ENCODE data around the gene TFF1.

Gene TFF1

DNA sequence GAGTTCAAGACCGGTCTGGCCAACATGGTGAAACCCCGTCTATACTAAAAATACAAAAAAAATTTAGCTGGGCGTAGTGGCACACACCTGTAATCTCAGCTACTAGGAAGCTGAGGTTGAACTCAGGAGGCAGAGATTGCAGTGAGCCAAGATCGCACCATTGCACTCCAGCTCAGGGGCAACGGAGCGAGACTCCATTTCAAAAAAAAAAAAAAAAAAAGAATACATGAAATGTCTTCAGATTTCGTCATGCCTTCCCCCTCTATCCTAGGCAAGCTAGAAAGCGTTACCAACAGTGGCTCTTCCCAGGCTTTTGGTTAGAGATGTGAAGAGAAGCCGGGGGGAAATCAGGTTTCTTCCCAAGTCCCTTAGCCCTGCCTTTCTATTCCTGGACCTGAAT lies 3.6 kb downstream of the TFF1 start:
- no peak for DNase-seq (ENCODE audit: low spot score)

DNA sequence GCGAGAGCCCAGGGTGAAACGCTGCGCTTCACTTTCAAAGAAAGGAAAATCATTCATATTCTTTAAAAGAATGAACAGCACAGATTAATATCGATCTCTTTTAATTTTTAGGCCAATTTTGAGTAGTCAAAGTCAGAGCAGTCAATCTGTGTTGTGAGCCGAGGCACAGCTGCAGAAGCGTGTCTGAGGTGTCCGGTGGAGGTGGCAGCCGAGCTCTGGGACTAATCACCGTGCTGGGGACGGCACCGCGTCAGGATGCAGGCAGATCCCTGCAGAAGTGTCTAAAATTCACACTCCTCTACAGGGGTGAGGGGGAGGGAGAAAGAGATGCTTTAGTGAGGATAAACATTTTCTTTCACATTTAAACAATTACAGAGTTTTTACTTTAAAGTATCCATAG lies 4.1 kb downstream of the TFF1 start:
- DNase-seq (ENCODE audit: low spot score): no peak

- no peak for DNase-seq (ENCODE audit: low spot score)
These were observed 5.0 kb downstream of the TFF1 start for GRCh38 chr21:42361286-42361685.

- no peak for DNase-seq (ENCODE audit: low spot score)
These were observed 6.0 kb downstream of the TFF1 start for GRCh38 chr21:42360317-42360716.

- DNase-seq (ENCODE audit: low spot score): no peak
These were observed 7.4 kb downstream of the TFF1 start for GRCh38 chr21:42358937-42359336.

DNA sequence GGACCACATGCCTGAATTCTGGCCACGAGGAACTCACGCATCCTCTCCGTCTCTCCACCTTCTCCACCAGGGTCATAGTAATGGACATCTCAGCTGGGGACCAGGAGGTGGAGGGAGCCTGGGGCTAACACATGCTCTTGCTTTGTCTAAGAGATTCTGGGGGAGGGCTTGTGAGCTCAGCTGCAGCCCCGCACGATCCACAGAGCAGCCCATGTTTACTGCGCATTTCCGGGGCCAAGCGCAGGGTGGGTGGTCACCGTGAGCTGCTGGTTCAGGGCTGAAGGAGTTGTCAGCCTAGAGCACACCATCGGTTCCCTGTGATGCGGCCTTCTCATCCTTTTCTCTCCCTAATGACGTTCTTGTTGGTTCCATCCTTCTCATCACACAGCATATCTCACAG lies 8.1 kb downstream of the TFF1 start:
- no peak for DNase-seq (ENCODE audit: low spot score)

DNA sequence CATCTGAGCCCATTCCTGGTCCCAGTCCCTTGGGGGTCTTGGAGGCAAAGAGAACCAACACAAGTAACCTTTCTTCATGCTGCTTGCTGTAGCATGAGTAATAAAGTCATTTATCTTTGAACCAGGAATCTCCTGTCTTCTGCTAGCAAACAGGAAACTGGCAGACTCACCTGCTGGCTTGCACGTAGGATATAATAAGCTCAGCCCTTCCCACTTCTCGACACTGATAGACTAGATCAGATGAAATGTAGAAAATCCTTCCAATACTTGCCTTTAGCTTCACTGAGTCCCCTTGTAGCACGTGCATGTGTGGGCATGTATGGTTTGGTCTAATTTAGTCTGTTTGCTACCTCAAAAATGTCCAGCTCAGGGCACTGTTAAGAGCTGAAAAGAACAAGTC lies 9.0 kb downstream of the TFF1 start:
- DNase-seq (ENCODE audit: low spot score): no peak

- DNase-seq (ENCODE audit: low spot score): no peak
These were observed 9.7 kb downstream of the TFF1 start for GRCh38 chr21:42356650-42357049.

GRCh38 chr21:42356046-42356445 lies 10.3 kb downstream of the TFF1 start:
- DNase-seq (ENCODE audit: low spot score): no peak

DNA sequence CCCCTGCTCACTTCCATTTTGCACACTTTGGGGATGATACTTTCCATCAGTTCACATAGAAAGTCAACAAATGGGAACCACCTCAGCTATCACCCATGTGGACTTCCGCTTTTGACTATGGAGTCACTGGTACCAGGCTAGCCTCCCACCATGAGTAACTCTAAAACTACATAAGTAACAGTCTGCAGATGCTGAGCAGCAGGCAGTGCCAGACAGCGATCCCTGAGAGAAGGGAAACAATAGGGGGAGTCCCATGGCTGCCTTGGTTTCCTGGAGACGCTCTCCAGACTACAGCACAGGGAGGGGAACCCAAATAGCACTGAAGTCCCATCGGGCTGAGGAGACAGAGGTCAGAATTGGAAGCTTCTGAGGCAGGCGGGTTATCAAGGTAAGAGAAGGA lies 12.7 kb downstream of the TFF1 start:
- DNase-seq (ENCODE audit: low spot score): no peak

- DNase-seq (ENCODE audit: low spot score): no peak
These were observed 13.8 kb downstream of the TFF1 start for GRCh38 chr21:42352441-42353095.

- DNase-seq (ENCODE audit: low spot score): no peak
These were observed 14.5 kb downstream of the TFF1 start for GRCh38 chr21:42351626-42352440.

DNA sequence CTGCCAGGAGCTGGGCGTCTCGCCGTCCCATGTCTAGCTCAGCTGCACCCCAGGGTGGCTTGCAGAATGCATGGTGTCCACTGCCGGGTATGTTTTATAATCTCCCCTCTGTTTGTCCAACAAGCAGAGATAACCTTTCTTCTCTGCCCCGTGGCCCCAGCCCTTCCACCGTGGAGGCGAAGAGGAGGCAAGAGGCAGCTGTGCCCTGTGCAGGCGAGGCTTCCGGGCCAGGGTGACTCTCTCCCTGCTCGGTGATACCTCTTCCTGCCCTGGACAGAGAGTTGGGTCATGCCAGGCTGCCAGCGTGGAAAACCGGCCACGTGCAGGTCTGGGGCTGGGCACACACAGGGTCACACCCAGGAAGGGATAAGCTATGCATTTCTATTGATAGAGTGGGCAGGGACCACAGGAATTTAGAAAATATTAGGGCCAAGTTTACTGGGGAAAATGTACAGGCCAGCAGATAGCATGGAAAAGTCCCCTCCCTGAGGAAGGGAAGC lies 15.4 kb downstream of the TFF1 start, which contains the start of gene TFF2:
TFF2 (minus strand) TSS at position 68 of the 500 bp plus-strand sequence; CDS start at position 31, 37 bp downstream.
- no peak for DNase-seq (ENCODE audit: low spot score)

- no peak for DNase-seq (ENCODE audit: low spot score)
These were observed 15.9 kb downstream of the TFF1 start for GRCh38 chr21:42350318-42350910.

- no peak for DNase-seq (ENCODE audit: low spot score)
These were observed 16.7 kb downstream of the TFF1 start for GRCh38 chr21:42349420-42350317.

- no peak for DNase-seq (ENCODE audit: low spot score)
These were observed 17.6 kb downstream of the TFF1 start for GRCh38 chr21:42348762-42349161.

DNA sequence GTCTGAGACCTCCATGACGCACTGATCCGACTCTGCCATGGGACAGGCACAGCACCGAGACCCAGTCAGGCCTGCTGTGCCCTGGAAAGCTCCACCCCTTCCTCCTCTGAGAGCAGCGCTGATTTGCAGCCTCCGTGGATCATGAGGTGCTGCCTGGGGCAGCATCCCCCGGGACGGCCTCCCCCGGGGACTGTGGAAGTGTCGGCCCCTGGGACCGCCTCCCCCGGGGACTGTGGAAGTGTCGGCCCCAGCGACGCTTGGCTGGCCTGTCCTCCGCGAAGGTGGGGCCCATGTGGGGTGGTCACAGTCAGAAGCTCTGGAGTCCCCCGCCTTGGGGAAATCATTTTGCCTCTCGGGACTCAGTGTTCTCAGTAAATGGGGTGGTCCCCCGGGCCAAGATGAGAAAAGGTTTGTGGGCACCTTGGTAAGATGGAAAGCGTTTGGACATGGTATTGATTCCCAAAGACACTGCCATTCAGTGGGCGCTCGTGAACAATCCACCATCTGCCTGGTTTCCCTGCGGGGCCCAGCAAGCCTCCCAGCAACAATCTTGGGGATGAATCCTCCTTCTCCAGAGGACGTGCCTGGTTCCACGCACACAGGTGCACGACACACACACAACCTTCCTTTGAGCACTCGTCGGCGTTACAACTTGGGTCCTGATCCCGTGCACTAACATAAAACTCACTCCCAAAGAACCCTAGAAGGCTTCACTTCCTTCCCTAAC lies 18.6 kb downstream of the TFF1 start:
- DNase-seq (ENCODE audit: low spot score): no peak

DNA sequence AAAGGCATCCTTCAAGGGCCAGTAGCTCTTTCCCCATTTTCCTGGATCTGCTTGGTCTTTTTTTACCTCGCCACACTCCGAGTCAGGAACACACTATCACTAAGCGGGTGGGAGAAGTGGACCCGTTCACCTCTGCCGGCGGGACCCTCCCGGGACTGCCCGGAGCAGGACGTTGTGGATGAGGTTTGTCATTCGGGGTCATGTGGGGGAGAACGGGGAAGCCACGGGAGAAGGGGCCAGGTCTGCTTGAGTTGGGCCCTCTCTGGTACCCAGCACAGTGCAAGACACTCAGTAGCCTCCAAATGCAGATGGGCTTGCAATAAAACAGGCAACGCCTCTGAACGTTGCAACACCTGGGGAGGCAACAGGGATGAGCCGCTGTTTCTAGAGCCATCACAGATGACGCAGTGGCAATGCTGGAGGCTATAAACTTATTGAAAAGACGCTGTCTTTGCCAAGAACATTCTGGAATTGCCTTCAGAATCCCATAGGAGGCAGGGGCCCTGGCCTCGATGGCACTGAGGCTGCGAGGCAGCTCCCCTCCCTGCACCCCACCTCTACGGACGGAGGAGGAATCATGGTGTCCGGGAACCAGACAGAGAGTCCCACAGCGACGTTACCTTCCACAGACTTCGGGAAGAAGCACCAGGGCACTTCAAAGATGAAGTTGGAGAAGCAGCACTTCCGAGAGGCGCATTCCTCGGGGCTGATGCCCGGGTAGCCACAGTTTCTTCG lies 19.3 kb downstream of the TFF1 start:
- DNase-seq (ENCODE audit: low spot score): no peak

DNA sequence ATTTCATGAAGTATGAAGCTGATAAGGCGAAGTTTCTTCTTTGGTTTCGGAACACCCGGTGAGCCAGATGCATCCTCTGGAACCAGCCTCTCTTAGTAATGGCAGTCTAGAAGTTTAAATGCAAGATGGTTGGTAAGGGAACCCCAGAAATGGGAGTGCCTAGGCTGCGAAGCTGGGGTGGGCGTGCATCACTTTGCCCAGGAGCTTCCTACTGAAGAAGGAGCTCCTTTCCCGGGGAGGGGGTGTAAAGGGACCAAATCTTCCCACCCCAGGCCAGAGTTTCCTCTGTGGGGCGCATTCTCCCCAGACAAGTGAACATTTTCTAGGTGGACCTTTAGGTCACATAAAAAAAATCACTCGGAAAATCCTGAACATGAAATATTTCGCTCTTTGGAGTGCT lies 19.9 kb downstream of the TFF1 start:
- no peak for DNase-seq (ENCODE audit: low spot score)

GRCh38 chr21:42344631-42345030 lies 21.7 kb downstream of the TFF1 start:
- DNase-seq (ENCODE audit: low spot score): no peak
